A549 (cell line): Measurements from ENCODE around the gene BBS10. TPM values are rescaled to one million over a fixed set of nuclear protein-coding genes. Genes with fewer than 3 reads are reported as not detected.

Experiments used
- ATAC-seq, 2 experiments: fragments of 200-7000 bp in 1 of 2; fragments of >200 bp in 1 of 2; cut with Nextera tagmentation in 1 of 2; cut with Tn5 transposase in 1 of 2; 3 replicates each; pipeline versions ENCODE4 v1.8.0 to v1.9.1; 2018 to 2020; ENCODE audit warnings: mild to moderate bottlenecking in 1 of 2, moderate library complexity in 1 of 2
- CTCF ChIA-PET: fragments of 300-600 bp; sonication (Branson Sonifier 250); formaldehyde crosslinking; extraction: SDS; loops from one replicate; lab custom pipeline; 2021; ENCODE audit warnings: antibody characterized with exemption, inconsistent platforms; lab: Yijun Ruan, JAX
- POLR2A ChIA-PET: fragments of 350-600 bp; formaldehyde crosslinking; extraction: SDS; loops from one replicate; lab custom pipeline; 2021; ENCODE audit warnings: antibody characterized with exemption, inconsistent platforms; lab: Yijun Ruan, JAX
- DNase-seq, 2 experiments: peaks; one replicate each; pipeline versions ENCODE4 v3.0.0 to v3.0.0-alpha.2; 2011 to 2016; ENCODE audit warnings: low read depth in 1 of 2, low spot score in 1 of 2
- FAIRE-seq: peaks from 2 replicates; lab custom pipeline; 2011; peaks lifted over from hg19 to GRCh38; lab: Jason Lieb, UNC
- H3K27ac ChIP-seq, 2 experiments: fragments of >200 bp; sonication (Bioruptor Twin); formaldehyde crosslinking; 3 replicates each; pipeline ENCODE4 v1.5.1; 2016 to 2017
- H3K4me1 ChIP-seq: fragments of >200 bp; sonication (Bioruptor Twin); formaldehyde crosslinking; 3 replicates; pipeline ENCODE4 v1.6.1; 2016
- H3K4me2 ChIP-seq: fragments of >200 bp; sonication (Bioruptor Twin); formaldehyde crosslinking; 3 replicates; pipeline ENCODE4 v1.6.1; 2016
- H3K4me3 ChIP-seq: fragments of >200 bp; sonication (Bioruptor Twin); formaldehyde crosslinking; 3 replicates; pipeline ENCODE4 v1.5.1; 2016
- H3K9me3 ChIP-seq: fragments of >200 bp; sonication (Bioruptor Twin); formaldehyde crosslinking; 3 replicates; pipeline ENCODE4 v1.6.1; 2016
- ATOH8 ChIP-seq: fragments of 250-450 bp; sonication (Bioruptor Pico); IDR thresholded peaks from 2 replicates; pipeline ENCODE4 v1.5.0; 2020; ENCODE audit warnings: low read depth, mild to moderate bottlenecking, moderate library complexity
- BCL3 ChIP-seq: fragments of >200 bp; sonication (Bioruptor Twin); formaldehyde crosslinking; IDR thresholded peaks from 3 replicates; pipeline ENCODE4 v1.6.1; 2016
- BHLHE40 ChIP-seq: IDR thresholded peaks from 2 replicates; pipeline ENCODE4 v1.6.1; 2012; ENCODE audit warnings: low read depth, low read length, inconsistent platforms
- E2F6 ChIP-seq: IDR thresholded peaks from 2 replicates; pipeline ENCODE4 v1.6.1; 2012; ENCODE audit warnings: low read depth, borderline replicate concordance
- EHMT2 ChIP-seq: fragments of 200-600 bp; sonication (generic); IDR thresholded peaks from 2 replicates; pipeline ENCODE4 v1.6.1; 2016; ENCODE audit warnings: antibody characterized with exemption, low read depth, mild to moderate bottlenecking, moderate library complexity
- EP300 ChIP-seq, 2 experiments: fragments of >200 bp; sonication (Bioruptor Twin); formaldehyde crosslinking; IDR thresholded peaks; 2 replicates in 1 of 2; 3 replicates in 1 of 2; pipeline ENCODE4 v1.6.1; 2016 to 2017
- ESRRA ChIP-seq: fragments of 150-350 bp; IDR thresholded peaks from 2 replicates; pipeline ENCODE4 v1.6.1; 2014; ENCODE audit warnings: mild to moderate bottlenecking, low read length, borderline replicate concordance
- FOSL2 ChIP-seq, 2 experiments: fragments of 450-650 bp in 1 of 2; fragments of >200 bp in 1 of 2; sonication (Bioruptor Twin) in 1 of 2; formaldehyde crosslinking; IDR thresholded peaks; 2 replicates each; pipeline versions ENCODE4 v1.5.0 to v1.6.1; 2016 to 2020; ENCODE audit warnings: mild to moderate bottlenecking in 1 of 2, moderate library complexity in 1 of 2
- HMGXB4 ChIP-seq: fragments of 250-450 bp; sonication (Bioruptor Pico); IDR thresholded peaks from 2 replicates; pipeline ENCODE4 v1.5.0; 2021; ENCODE audit warnings: mild to moderate bottlenecking, moderate library complexity, borderline replicate concordance
- HOXB13 ChIP-seq: fragments of 250-450 bp; sonication (Bioruptor Pico); IDR thresholded peaks from 2 replicates; pipeline ENCODE4 v1.5.0; 2020; ENCODE audit warnings: low read depth, mild to moderate bottlenecking, moderate library complexity
- HOXB5 ChIP-seq: fragments of 250-450 bp; sonication (Bioruptor Pico); IDR thresholded peaks from 2 replicates; pipeline ENCODE4 v1.5.0; 2020; ENCODE audit warnings: mild to moderate bottlenecking, moderate library complexity
- JUNB ChIP-seq: fragments of >200 bp; sonication (Bioruptor Twin); formaldehyde crosslinking; IDR thresholded peaks from 2 replicates; pipeline ENCODE4 v1.6.1; 2016
- MAX ChIP-seq: IDR thresholded peaks from 2 replicates; pipeline ENCODE4 v1.6.1; 2012
- MAZ ChIP-seq: fragments of 150-350 bp; IDR thresholded peaks from 2 replicates; pipeline ENCODE4 v1.6.1; 2014; ENCODE audit warnings: antibody characterized with exemption, low read depth, low read length, borderline replicate concordance
- NPAS2 ChIP-seq: fragments of 250-450 bp; sonication (Bioruptor Pico); IDR thresholded peaks from 2 replicates; pipeline ENCODE4 v1.8.0; 2022; ENCODE audit warnings: mild to moderate bottlenecking, moderate library complexity, borderline replicate concordance
- NR3C1 ChIP-seq: fragments of >200 bp; sonication (Bioruptor Twin); formaldehyde crosslinking; IDR thresholded peaks from 3 replicates; pipeline ENCODE4 v1.6.1; 2017
- POLR2A ChIP-seq: IDR thresholded peaks from 2 replicates; pipeline ENCODE4 v1.6.1; 2012; ENCODE audit warnings: mild to moderate bottlenecking, low read length
- RAD21 ChIP-seq, 2 experiments: fragments of >200 bp in 1 of 2; sonication (Bioruptor Twin) in 1 of 2; formaldehyde crosslinking in 1 of 2; IDR thresholded peaks in 1 of 2; conservative IDR thresholded peaks in 1 of 2; 2 replicates in 1 of 2; 3 replicates in 1 of 2; pipeline ENCODE4 v1.6.1; 2012 to 2018; ENCODE audit warnings: inconsistent platforms in 1 of 2
- REST ChIP-seq: fragments of 200-600 bp; sonication (generic); IDR thresholded peaks from 2 replicates; pipeline ENCODE4 v1.6.1; 2016; ENCODE audit warnings: antibody characterized with exemption, mild to moderate bottlenecking, moderate library complexity
- RFX5 ChIP-seq: fragments of 450-650 bp; IDR thresholded peaks from 2 replicates; pipeline ENCODE4 v1.7.1; 2014; ENCODE audit warnings: antibody characterized with exemption, mild to moderate bottlenecking, moderate library complexity
- ZFP36 ChIP-seq: fragments of 450-650 bp; IDR thresholded peaks from 2 replicates; pipeline ENCODE4 v1.6.1; 2014; ENCODE audit warnings: borderline replicate concordance; ENCODE audit not compliant: partially characterized antibody
- ZNF302 ChIP-seq: fragments of 250-450 bp; sonication (Bioruptor Pico); IDR thresholded peaks from 2 replicates; pipeline ENCODE4 v1.9.0; 2021; ENCODE audit warnings: inconsistent platforms, mild to moderate bottlenecking, moderate library complexity
- WGBS: methylation state at CpG from one replicate; pipeline ENCODE4 v1.1.6; 2017; ENCODE audit errors: missing lambda C conversion rate; 5-methylcytosine and 5-hydroxymethylcytosine counted together
- polyA plus RNA-seq, 4 experiments: library from polyadenylated mRNA; depleted of rRNA in 3 of 4; stranded (reverse); fragments of >200 nt; fragmentation: RNase III in 1 of 4; extraction: RNeasy Plus Mini Kit Qiagen cat#74134 plus additional on column Dnase treatment in 1 of 4; gene quantifications; 2 replicates in 3 of 4; 3 replicates in 1 of 4; pipeline ENCODE4 v1.2.3, GENCODE V29; 2011 to 2017

BBS10 gene
- polyA plus RNA-seq, 2 of the 4 experiments (the other 2 are of a cell fraction), result 8.0 to 15.1 TPM

GRCh38 chr12:76312315-76312714 is 35.9 kb downstream of the BBS10 start:
- FAIRE-seq, result no peak
- Histone ChIP-seq H3K27ac (peak overlapping the region; percentile 41 to 57), H3K4me3 (no peak overlapping the region), H3K4me1 (peaks cover 32% of the 10 kb centered on the region), H3K9me3 (no peaks in the 10 kb centered on the region), H3K4me2 (peak overlapping the region; percentile 54)
- DNase-seq, result no peak
- TF ChIP-seq ZFP36 (no peak), EP300 (IDR thresholded peaks at IDR 0.05) (no peak), MAZ (no peak)
- ChIA-PET CTCF (no interaction called here), POLR2A (no interaction called here)
- ATAC-seq, result no peak
- 91% methylated on average over 7 of the region's 7 CpGs for WGBS

- peak overlapping the region; percentile 54 for H3K4me2 ChIP-seq
- no peak overlapping the region for H3K4me3 ChIP-seq
- CTCF ChIA-PET, result no interaction called here
- POLR2A ChIA-PET, result no interaction called here
- ATAC-seq, result peak; percentile 63 to 65; a peak in 2 of 6 replicates
- TF ChIP-seq HMGXB4 (CRISPR knock-in tag), result no peak
- no peak for TF ChIP-seq FOSL2 (IDR thresholded peaks at IDR 0.05)
- peak; percentile 55 for TF ChIP-seq FOSL2 (CRISPR knock-in tag; IDR thresholded peaks at IDR 0.05)
- no peak for TF ChIP-seq EP300 (IDR thresholded peaks at IDR 0.05)
- 0 out of 2 replicates have a peak, but pooled peaks have one; percentile 20 for TF ChIP-seq JUNB
- no peak for TF ChIP-seq MAZ
- no peak for TF ChIP-seq RFX5
- no peak for TF ChIP-seq NPAS2 (CRISPR knock-in tag)
- TF ChIP-seq, all 56 proteins: peak for 2
- DNase-seq, result peak in 1 of 2 experiments; percentile 43
- WGBS, result 14% methylated on average over 3 of the region's 3 CpGs
- Histone ChIP-seq H3K4me1 (peaks cover 32% of the 10 kb centered on the region), H3K27ac (peak overlapping the region; percentile 41 to 58), H3K9me3 (no peaks in the 10 kb centered on the region)
- FAIRE-seq, result no peak
Observed at GRCh38 chr12:76311796-76312195, 36.4 kb downstream of the BBS10 start.

- peak; percentile 52; the same call in 1 of the 2 replicates for TF ChIP-seq FOSL2 (IDR thresholded peaks at IDR 0.05)
- peak; percentile 62 for TF ChIP-seq FOSL2 (CRISPR knock-in tag; IDR thresholded peaks at IDR 0.05)
- no peak for TF ChIP-seq BHLHE40
- TF ChIP-seq ESRRA, result no peak
- TF ChIP-seq JUNB, result peak; percentile 21; the same call in 1 of the 2 replicates
- TF ChIP-seq RAD21 (conservative IDR thresholded peaks at IDR 0.05 in 1 of 2, IDR thresholded peaks at IDR 0.05 in 1 of 2), result 0 out of 5 replicates have a peak, but pooled peaks of 1 of the 2 experiments have one; percentile 1
- TF ChIP-seq MAX, result 0 out of 2 replicates have a peak, but pooled peaks have one; percentile 20
- no peak for TF ChIP-seq HOXB5
- Histone ChIP-seq H3K9me3 (no peaks in the 10 kb centered on the region), H3K4me2 (peak overlapping the region; percentile 52), H3K27ac (peak overlapping the region; percentile 62 to 64), H3K4me1 (peaks cover 32% of the 10 kb centered on the region), H3K4me3 (no peak overlapping the region)
- DNase-seq (peak; percentile 26 to 52), FAIRE-seq (no peak), ATAC-seq (peak; percentile 90 to 91)
- ChIA-PET POLR2A (no interaction called here), CTCF (interaction anchor here (1.0 kb wide), 1 partner anchor 151 kb away, joined by 3 read pairs; no protein-coding TSS in a partner anchor)
Observed at GRCh38 chr12:76310110-76310509, 38.1 kb downstream of the BBS10 start.

- H3K4me2 ChIP-seq, result no peak overlapping the region
- FAIRE-seq (no peak), ATAC-seq (no peak), DNase-seq (no peak)
- CTCF ChIA-PET, result no interaction called here
- H3K4me3 ChIP-seq, result no peak overlapping the region
- WGBS, result 58% methylated on average over 3 of the region's 3 CpGs
- H3K4me1 ChIP-seq, result peaks cover 32% of the 10 kb centered on the region
- H3K9me3 ChIP-seq, result no peaks in the 10 kb centered on the region
- POLR2A ChIA-PET, result no interaction called here
- no peak overlapping the region for H3K27ac ChIP-seq
- TF ChIP-seq HOXB13 (CRISPR knock-in tag) (no peak), ZNF302 (CRISPR knock-in tag) (no peak), E2F6 (no peak), REST (no peak), POLR2A (no peak), BCL3 (no peak), EHMT2 (no peak), ATOH8 (no peak), NR3C1 (no peak)
Observed at GRCh38 chr12:76308866-76309265, 39.3 kb downstream of the BBS10 start.
